Measurements from ENCODE around the gene TRIOBP.
A peak's percentile ranks its signal among the peaks of the same experiment; 100 is the strongest.

TRIOBP gene

GRCh38 chr22:37806409-37807333 is 109.8 kb downstream of the TRIOBP start:
- DNase-seq (ENCODE audit: low spot score) = peak; percentile 19

- peak; percentile 96 for DNase-seq (ENCODE audit: low spot score)
Observed at GRCh38 chr22:37807410-37808293, 110.8 kb downstream of the TRIOBP start, which contains the start of gene GCAT. Gene GCAT, plus strand, starts transcription at chr22:37807934. Its CDS starts 34 bp downstream, at chr22:37807968.

- no peak for DNase-seq (ENCODE audit: low spot score)
Observed at GRCh38 chr22:37808294-37808657, 111.4 kb downstream of the TRIOBP start.

- no peak for DNase-seq (ENCODE audit: low spot score)
Observed at GRCh38 chr22:37809672-37810333, 113.0 kb downstream of the TRIOBP start.

GRCh38 chr22:37811867-37812266 is 115.0 kb downstream of the TRIOBP start:
- DNase-seq (ENCODE audit: low spot score) = no peak

- DNase-seq (ENCODE audit: low spot score) = no peak
Observed at GRCh38 chr22:37812869-37813678, 116.2 kb downstream of the TRIOBP start.

GRCh38 chr22:37815593-37815992 is 118.7 kb downstream of the TRIOBP start:
- DNase-seq (ENCODE audit: low spot score) = no peak

GRCh38 chr22:37816543-37817180 is 119.8 kb downstream of the TRIOBP start:
- no peak for DNase-seq (ENCODE audit: low spot score)

GRCh38 chr22:37817705-37818408 is 121.0 kb downstream of the TRIOBP start:
- peak; percentile 50 for DNase-seq (ENCODE audit: low spot score)

GRCh38 chr22:37818409-37819104 is 121.7 kb downstream of the TRIOBP start:
- no peak for DNase-seq (ENCODE audit: low spot score)

GRCh38 chr22:37819105-37819433 is 122.2 kb downstream of the TRIOBP start:
- DNase-seq (ENCODE audit: low spot score) = no peak

GRCh38 chr22:37820350-37820749 is 123.5 kb downstream of the TRIOBP start:
- no peak for DNase-seq (ENCODE audit: low spot score)

GRCh38 chr22:37822079-37822833 is 125.4 kb downstream of the TRIOBP start:
- no peak for DNase-seq (ENCODE audit: low spot score)

- no peak for DNase-seq (ENCODE audit: low spot score)
Observed at GRCh38 chr22:37823134-37823985, 126.5 kb downstream of the TRIOBP start, which contains the start of gene GALR3. Gene GALR3, plus strand, starts transcription at chr22:37823382. Its CDS starts 25 bp downstream, at chr22:37823407.

GRCh38 chr22:37824674-37825641 is 128.1 kb downstream of the TRIOBP start:
- DNase-seq (ENCODE audit: low spot score) = no peak

Data from LoVo (cell line).